Measurements from ENCODE around the gene NDUFS2. TPM values are rescaled to one million over a fixed set of nuclear protein-coding genes. Genes with fewer than 3 reads are reported as not detected.

NDUFS2 gene
- total RNA-seq, 4 donors from 2014 or later = 68.5 to 131 (median 122) TPM

DNA sequence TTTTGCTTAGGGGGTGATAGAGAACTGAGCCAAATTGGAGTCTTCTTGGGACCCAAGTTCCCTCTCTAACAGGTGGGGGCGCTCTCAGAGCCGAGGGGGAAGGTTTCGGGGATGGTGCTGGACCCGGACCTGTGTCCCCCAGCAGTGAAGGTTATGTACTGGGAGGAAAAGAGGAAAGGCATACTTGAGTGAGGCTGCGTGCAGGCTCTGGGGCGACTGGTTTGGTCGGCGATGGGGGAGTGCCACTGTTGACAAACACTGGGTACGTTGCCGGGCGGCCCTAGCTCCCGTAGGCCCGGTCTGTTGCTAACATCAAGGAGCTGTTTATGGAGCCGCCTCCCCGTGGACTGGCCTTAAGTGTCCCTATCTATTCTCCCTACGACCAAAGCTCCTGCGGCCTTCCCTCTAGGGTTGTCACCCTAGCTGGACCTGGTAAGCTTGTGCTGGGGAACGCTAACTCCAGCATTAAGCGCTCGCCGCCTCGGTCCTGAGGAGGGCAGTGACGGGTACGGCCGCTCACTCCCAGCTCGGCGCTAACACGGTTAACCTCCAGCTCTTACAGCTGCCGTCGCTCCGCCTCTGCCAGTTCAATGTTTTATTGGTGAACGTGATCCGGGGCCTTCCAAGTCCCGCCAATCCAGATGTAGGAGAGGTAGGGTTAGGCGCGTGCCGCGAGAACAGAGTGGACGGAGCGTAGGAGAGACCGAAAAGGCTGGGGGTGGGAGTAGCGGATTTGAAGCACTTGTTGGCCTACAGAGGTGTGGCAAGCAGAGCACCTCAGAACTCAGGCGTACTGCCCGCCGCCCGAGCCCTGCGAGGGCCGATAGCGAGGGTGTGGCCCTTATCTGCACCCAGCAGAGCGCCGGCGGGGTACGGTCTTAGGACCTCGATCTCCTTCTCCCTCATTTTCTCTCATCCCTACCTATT, 36.2 kb upstream of the NDUFS2 start, which contains the start of gene PPOX:
PPOX (plus strand) TSS at position 685 of the 927 bp plus-strand sequence. CDS start 422 bp downstream, outside the sequence.
- Histone ChIP-seq H3K4me1 (peaks cover 28 to 51% (median 41%) of the 10 kb centered on the region in 4 donors), H3K36me3 (peaks cover 8 to 70% (median 56%) of the 10 kb centered on the region in 4 donors), H3K9me3 (no peaks in the 10 kb centered on the region), H3K27ac (replicated peaks in 1 of 4) (peak within 1 kb of the TSS; percentile 86 to 91 (median 88)), H3K4me3 (peak within 1 kb of the TSS; percentile 67 to 83 (median 73)), H3K27me3 (peaks cover 0 to 3% (median 0%) of the 10 kb centered on the region in 4 donors)
- DNase-seq (ENCODE audit: extremely low spot score) = peak; percentile 99
- TF ChIP-seq POLR2AphosphoS5 (IDR thresholded peaks at IDR 0.05) = peak; percentile 91 to 92
- TF ChIP-seq POLR2A (IDR thresholded peaks at IDR 0.05; ENCODE audit: low read depth) = no peak
- TF ChIP-seq EP300 (IDR thresholded peaks at IDR 0.05) = no peak
- TF ChIP-seq, protein P1, sequence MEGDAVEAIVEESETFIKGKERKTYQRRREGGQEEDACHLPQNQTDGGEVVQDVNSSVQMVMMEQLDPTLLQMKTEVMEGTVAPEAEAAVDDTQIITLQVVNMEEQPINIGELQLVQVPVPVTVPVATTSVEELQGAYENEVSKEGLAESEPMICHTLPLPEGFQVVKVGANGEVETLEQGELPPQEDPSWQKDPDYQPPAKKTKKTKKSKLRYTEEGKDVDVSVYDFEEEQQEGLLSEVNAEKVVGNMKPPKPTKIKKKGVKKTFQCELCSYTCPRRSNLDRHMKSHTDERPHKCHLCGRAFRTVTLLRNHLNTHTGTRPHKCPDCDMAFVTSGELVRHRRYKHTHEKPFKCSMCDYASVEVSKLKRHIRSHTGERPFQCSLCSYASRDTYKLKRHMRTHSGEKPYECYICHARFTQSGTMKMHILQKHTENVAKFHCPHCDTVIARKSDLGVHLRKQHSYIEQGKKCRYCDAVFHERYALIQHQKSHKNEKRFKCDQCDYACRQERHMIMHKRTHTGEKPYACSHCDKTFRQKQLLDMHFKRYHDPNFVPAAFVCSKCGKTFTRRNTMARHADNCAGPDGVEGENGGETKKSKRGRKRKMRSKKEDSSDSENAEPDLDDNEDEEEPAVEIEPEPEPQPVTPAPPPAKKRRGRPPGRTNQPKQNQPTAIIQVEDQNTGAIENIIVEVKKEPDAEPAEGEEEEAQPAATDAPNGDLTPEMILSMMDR (IDR thresholded peaks at IDR 0.05) = peak; percentile 38 to 60 (median 44)
- intact Hi-C loops (cut with DNase I) = no loop called here
- under 1% methylated on average over 39 of the region's 54 CpGs for WGBS

DNA sequence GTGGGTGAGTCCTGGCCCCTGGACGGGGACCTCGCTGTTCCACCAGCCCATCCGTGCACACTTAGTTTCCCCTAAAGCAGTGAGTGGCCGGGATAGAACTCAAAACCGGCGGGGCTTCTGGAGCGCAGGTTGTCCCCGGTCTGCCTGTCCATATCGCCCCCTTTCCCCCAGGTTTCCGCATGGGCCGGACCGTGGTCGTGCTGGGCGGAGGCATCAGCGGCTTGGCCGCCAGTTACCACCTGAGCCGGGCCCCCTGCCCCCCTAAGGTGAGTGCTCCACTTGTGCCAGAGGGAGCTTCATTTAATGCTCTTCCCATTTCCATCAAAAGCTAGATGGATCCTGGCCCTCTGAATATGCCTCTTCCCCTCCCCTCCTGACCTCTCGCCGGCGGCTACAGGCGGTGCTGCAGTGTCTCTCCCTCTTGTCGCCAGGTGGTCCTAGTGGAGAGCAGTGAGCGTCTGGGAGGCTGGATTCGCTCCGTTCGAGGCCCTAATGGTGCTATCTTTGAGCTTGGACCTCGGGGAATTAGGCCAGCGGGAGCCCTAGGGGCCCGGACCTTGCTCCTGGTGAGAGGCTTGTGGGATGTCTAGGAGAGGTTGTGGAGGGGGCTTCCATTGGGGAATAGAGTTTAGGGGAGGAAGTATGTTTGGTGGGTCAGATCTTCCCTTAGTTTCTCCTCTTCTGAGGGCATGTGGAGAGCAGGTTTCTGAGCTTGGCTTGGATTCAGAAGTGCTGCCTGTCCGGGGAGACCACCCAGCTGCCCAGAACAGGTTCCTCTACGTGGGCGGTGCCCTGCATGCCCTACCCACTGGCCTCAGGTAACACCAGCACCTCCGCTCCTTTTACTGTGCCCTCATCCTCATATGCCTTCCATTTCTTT, 35.3 kb upstream of the NDUFS2 start:
- H3K4me1 ChIP-seq = peaks cover 20 to 42% (median 35%) of the 10 kb centered on the region in 4 donors
- 10% methylated on average over 22 of the region's 33 CpGs for WGBS
- TF ChIP-seq EP300 (IDR thresholded peaks at IDR 0.05) (no peak), POLR2A (IDR thresholded peaks at IDR 0.05; ENCODE audit: low read depth) (no peak), POLR2AphosphoS5 (IDR thresholded peaks at IDR 0.05) (no peak)
- TF ChIP-seq, protein P1 (IDR thresholded peaks at IDR 0.05) = no peak
- H3K36me3 ChIP-seq = peaks cover 17 to 70% (median 61%) of the 10 kb centered on the region in 4 donors
- peaks cover 0 to 3% (median 0%) of the 10 kb centered on the region in 4 donors for H3K27me3 ChIP-seq
- H3K9me3 ChIP-seq = no peaks in the 10 kb centered on the region
- intact Hi-C loops (cut with DNase I) = no loop called here
- peak overlapping the region; percentile 86 to 91 (median 88) for H3K27ac ChIP-seq (replicated peaks in 1 of 4)
- H3K4me3 ChIP-seq = peak overlapping the region; percentile 67 to 83 (median 73)
- no peak for DNase-seq (ENCODE audit: extremely low spot score)

DNA sequence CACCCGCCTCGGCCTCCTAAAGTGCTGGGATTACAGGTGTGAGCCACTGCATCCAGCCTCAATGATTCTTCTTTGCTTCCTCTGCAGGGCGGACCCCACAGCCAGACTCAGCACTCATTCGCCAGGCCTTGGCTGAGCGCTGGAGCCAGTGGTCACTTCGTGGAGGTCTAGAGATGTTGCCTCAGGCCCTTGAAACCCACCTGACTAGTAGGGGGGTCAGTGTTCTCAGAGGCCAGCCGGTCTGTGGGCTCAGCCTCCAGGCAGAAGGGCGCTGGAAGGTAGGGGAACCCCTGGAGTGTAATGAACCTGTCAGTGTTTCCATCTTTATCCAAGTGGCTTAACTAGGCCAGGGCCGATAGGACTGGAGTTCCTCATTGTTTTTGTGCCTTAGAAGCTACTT, 33.3 kb upstream of the NDUFS2 start:
- H3K27me3 ChIP-seq = peaks cover 0 to 3% (median 0%) of the 10 kb centered on the region in 4 donors
- H3K4me3 ChIP-seq = no peak overlapping the region
- intact Hi-C loops (cut with DNase I) = no loop called here
- 96% methylated on average over 4 of the region's 9 CpGs for WGBS
- no peaks in the 10 kb centered on the region for H3K9me3 ChIP-seq
- peaks cover 33 to 50% (median 48%) of the 10 kb centered on the region in 4 donors for H3K4me1 ChIP-seq
- TF ChIP-seq EP300 (IDR thresholded peaks at IDR 0.05) = no peak
- no peak for TF ChIP-seq POLR2AphosphoS5 (IDR thresholded peaks at IDR 0.05)
- no peak for TF ChIP-seq POLR2A (IDR thresholded peaks at IDR 0.05; ENCODE audit: low read depth)
- no peak for DNase-seq (ENCODE audit: extremely low spot score)
- H3K36me3 ChIP-seq = peaks cover 28 to 68% (median 63%) of the 10 kb centered on the region in 4 donors
- no peak overlapping the region for H3K27ac ChIP-seq (replicated peaks in 1 of 4)

DNA sequence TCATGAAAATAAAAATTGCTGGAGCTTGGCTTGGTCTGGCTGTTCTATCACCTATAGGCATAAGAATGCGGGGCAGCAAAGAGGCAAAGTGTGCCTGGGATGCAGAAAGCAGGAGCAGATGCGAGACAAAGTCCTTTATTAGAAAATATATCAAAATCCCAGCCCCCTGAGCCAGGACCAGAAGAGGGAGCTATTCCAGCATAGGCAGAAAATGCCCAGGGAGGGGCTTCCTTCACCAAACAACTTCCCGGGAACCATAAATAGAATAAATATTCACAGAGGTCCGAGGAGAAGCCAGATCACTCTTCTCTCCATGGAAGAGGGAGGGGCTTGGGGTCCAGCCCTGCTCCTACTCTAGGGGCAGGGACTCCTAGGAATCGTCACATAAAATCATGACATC, 31.0 kb upstream of the NDUFS2 start:
- peak overlapping the region in 2 of 4 donors; percentile 32 to 40 for H3K27ac ChIP-seq (replicated peaks in 1 of 4)
- WGBS = 49% methylated on average over 5 of the region's 5 CpGs

More for the DNA sequence above, 31.0 kb upstream of the NDUFS2 start:
- Histone ChIP-seq H3K36me3 (peaks cover 41 to 80% (median 78%) of the 10 kb centered on the region in 4 donors), H3K4me1 (peaks cover 29 to 46% (median 44%) of the 10 kb centered on the region in 4 donors), H3K4me3 (no peak overlapping the region), H3K27me3 (no peaks in the 10 kb centered on the region), H3K9me3 (no peaks in the 10 kb centered on the region)
- DNase-seq (ENCODE audit: extremely low spot score) = no peak
- TF ChIP-seq, protein P1 (IDR thresholded peaks at IDR 0.05) = no peak
- TF ChIP-seq EP300 (IDR thresholded peaks at IDR 0.05) (no peak), POLR2A (IDR thresholded peaks at IDR 0.05; ENCODE audit: low read depth) (no peak), POLR2AphosphoS5 (IDR thresholded peaks at IDR 0.05) (no peak)
- intact Hi-C loops (cut with DNase I) = no loop called here
